PC-3 (cell line): ENCODE results near the gene HTR1D. TPM values are rescaled to one million over a fixed set of nuclear protein-coding genes. Genes with fewer than 3 reads are reported as not detected.
"Not testable (repeated sequence)": the region's sequence is repeated elsewhere in the genome, so short reads cannot be mapped to it uniquely, and the experiment has no call there.

ENCODE experiments used
- ATAC-seq: fragments of 200-7000 bp; cut with Tn5 transposase; 2 replicates; pipeline ENCODE4 v1.9.1; 2020; ENCODE audit warnings: mild to moderate bottlenecking, moderate library complexity
- BruUV-seq: library from RNA; stranded (reverse); fragments of 400-500 nt; replicated peaks from 2 replicates; lab custom pipeline; 2021; lab: Mats Ljungman, UMichigan
- CTCF ChIA-PET: fragments of 300-600 bp; sonication (Branson Sonifier 250); formaldehyde crosslinking; loops from one replicate; lab custom pipeline; 2022; ENCODE audit warnings: antibody characterized with exemption; lab: Charles Lee
- POLR2A ChIA-PET: fragments of 300-600 bp; sonication (Branson Sonifier 250); formaldehyde crosslinking; loops from one replicate; lab custom pipeline; 2022; ENCODE audit warnings: antibody characterized with exemption; ENCODE audit not compliant: unreplicated experiment; lab: Charles Lee
- DNase-seq: peaks from one replicate; pipeline ENCODE4 v3.0.0-alpha.2; 2015
- H2AFZ ChIP-seq: fragments of 300-600 bp; sonication (generic); 2 replicates; pipeline ENCODE4 v1.6.0; 2016; ENCODE audit warnings: antibody characterized with exemption, low read length
- H3F3A ChIP-seq: fragments of 300-600 bp; sonication (generic); one replicate; pipeline ENCODE4 v1.6.0; 2017; ENCODE audit warnings: antibody characterized with exemption, low read length, control low read depth, mild to moderate bottlenecking; ENCODE audit not compliant: unreplicated experiment
- H3K27ac ChIP-seq: fragments of 300-600 bp; sonication (generic); 2 replicates; pipeline ENCODE4 v1.5.1; 2016; ENCODE audit warnings: mild to moderate bottlenecking, low read length
- H3K27me3 ChIP-seq: fragments of 300-600 bp; sonication (generic); 2 replicates; pipeline ENCODE4 v1.6.1; 2016; ENCODE audit warnings: low read length, mixed read lengths
- H3K36me3 ChIP-seq: fragments of 300-600 bp; sonication (generic); 2 replicates; pipeline ENCODE4 v1.6.1; 2016; ENCODE audit warnings: low read depth, mixed run types, low read length, mixed read lengths
- H3K4me1 ChIP-seq: fragments of 300-600 bp; sonication (generic); 2 replicates; pipeline ENCODE4 v1.5.1; 2016; ENCODE audit warnings: low read length; ENCODE audit not compliant: insufficient read depth
- H3K4me2 ChIP-seq: fragments of 300-600 bp; sonication (generic); 2 replicates; pipeline ENCODE4 v1.6.0; 2016; ENCODE audit warnings: low read length
- H3K4me3 ChIP-seq: fragments of 300-600 bp; sonication (generic); 2 replicates; pipeline ENCODE4 v1.5.1; 2016; ENCODE audit warnings: mild to moderate bottlenecking, low read length, mixed read lengths
- H3K79me2 ChIP-seq: fragments of 300-600 bp; sonication (generic); 2 replicates; pipeline ENCODE4 v1.6.1; 2017; ENCODE audit warnings: low read length, mixed read lengths
- H3K9ac ChIP-seq: fragments of 300-600 bp; sonication (generic); 2 replicates; pipeline ENCODE4 v1.6.0; 2016; ENCODE audit warnings: mild to moderate bottlenecking, low read length
- H3K9me2 ChIP-seq: fragments of 300-600 bp; sonication (generic); replicated peaks from 2 replicates; pipeline ENCODE4 v1.6.1; 2016; ENCODE audit warnings: mixed run types, low read length, mixed read lengths
- H3K9me3 ChIP-seq: fragments of 300-600 bp; sonication (generic); 2 replicates; pipeline ENCODE4 v1.6.1; 2016; ENCODE audit warnings: low read length, mixed read lengths
- H4K20me1 ChIP-seq: fragments of 300-600 bp; sonication (generic); 2 replicates; pipeline ENCODE4 v1.6.1; 2016; ENCODE audit warnings: low read length, mixed read lengths
- CTCF ChIP-seq: fragments of 300-600 bp; sonication (generic); conservative IDR thresholded peaks from 2 replicates; pipeline ENCODE4 v1.5.1; 2017; ENCODE audit warnings: antibody characterized with exemption, low read depth, mild to moderate bottlenecking, low read length
- EZH2 ChIP-seq: fragments of 300-600 bp; sonication (generic); IDR thresholded peaks from one replicate; pipeline ENCODE4 v1.6.1; 2017; ENCODE audit warnings: antibody characterized with exemption, mild to moderate bottlenecking, low read length; ENCODE audit not compliant: unreplicated experiment
- EZH2phosphoT487 ChIP-seq: fragments of 300-600 bp; sonication (generic); IDR thresholded peaks from 2 replicates; pipeline ENCODE4 v1.6.1; 2018; ENCODE audit warnings: mild to moderate bottlenecking, antibody characterized with exemption, low read length, borderline replicate concordance
- intact Hi-C: fragments of 100-400 bp; cut with micrococcal nuclease; formaldehyde crosslinking; loops from 2 replicates; pipeline ENCODE4 v1.9.0; 2023
- total RNA-seq: library from RNA; depleted of rRNA; stranded (reverse); fragments of >200 nt; gene quantifications from 2 replicates; pipeline ENCODE4 v1.2.3, GENCODE V29; 2014

Gene HTR1D
- total RNA-seq, 1 experiment from 2014 or later, result 1.3 TPM

- Histone ChIP-seq H3K9me2 (no peaks in the 10 kb centered on the region), H3K79me2 (no peaks in the 10 kb centered on the region), H3K9me3 (no peaks in the 10 kb centered on the region), H2AFZ (no peak overlapping the region), H3K36me3 (0 out of 2 replicates have a peak, but pooled peaks cover 2% of the 10 kb centered on the region), H3K4me1 (peaks cover 58% of the 10 kb centered on the region), H3K27ac (peak overlapping the region; percentile 96), H3K9ac (0 out of 2 replicates have a peak overlapping the region, but pooled peaks have one; percentile 68), H4K20me1 (no peaks in the 10 kb centered on the region), H3K27me3 (no peaks in the 10 kb centered on the region), H3K4me3 (no peak overlapping the region), H3K4me2 (no peak overlapping the region), H3F3A (no peaks in the 10 kb centered on the region)
- DNase-seq, result no peak
- no peak for ATAC-seq
- BruUV-seq, result no TSS peak
- ChIA-PET POLR2A (no interaction called here), CTCF (no interaction called here)
- TF ChIP-seq CTCF (no peak), EZH2 (no peak), EZH2phosphoT487 (no peak)
- intact Hi-C loops, result no loop called here
Measured at GRCh38 chr1:23193391-23194118, 23.7 kb downstream of the HTR1D start.

GRCh38 chr1:23191199-23191598 is 26.1 kb downstream of the HTR1D start:
- ChIA-PET POLR2A (no interaction called here), CTCF (interaction anchor here (0.6 kb wide), 1 partner anchor 1992 kb away, joined by 3 read pairs; no protein-coding TSS in a partner anchor)
- no peak for TF ChIP-seq EZH2phosphoT487

GRCh38 chr1:23188936-23189452 is 28.3 kb downstream of the HTR1D start:
- CTCF ChIA-PET, intact Hi-C loops, POLR2A ChIA-PET, H3K79me2 ChIP-seq, H3K36me3 ChIP-seq, H3K9me2 ChIP-seq, H3F3A ChIP-seq, H4K20me1 ChIP-seq, BruUV-seq, H3K27me3 ChIP-seq, H3K9me3 ChIP-seq, H3K4me3 ChIP-seq: not testable (repeated sequence)
- ATAC-seq (peak; percentile 92), DNase-seq (peak; percentile 91)
- Histone ChIP-seq H3K4me2 (peak overlapping the region; percentile 49), H3K9ac (peak overlapping the region; percentile 61), H2AFZ (peak overlapping the region; percentile 10; the same call in 1 of the 2 replicates), H3K4me1 (peaks cover 31% of the 10 kb centered on the region), H3K27ac (peak overlapping the region; percentile 92)

More at GRCh38 chr1:23191199-23191598, 26.1 kb downstream of the HTR1D start:
- Histone ChIP-seq H3K4me2 (no peak overlapping the region), H3K27ac (no peak overlapping the region), H3K4me1 (peaks cover 51% of the 10 kb centered on the region), H3K9ac (no peak overlapping the region), H2AFZ (no peak overlapping the region), H3F3A (no peaks in the 10 kb centered on the region), H3K36me3 (0 out of 2 replicates have a peak, but pooled peaks cover 2% of the 10 kb centered on the region), H3K9me2 (no peaks in the 10 kb centered on the region), H3K27me3 (no peaks in the 10 kb centered on the region), H3K9me3 (no peaks in the 10 kb centered on the region), H4K20me1 (no peaks in the 10 kb centered on the region), H3K79me2 (no peaks in the 10 kb centered on the region), H3K4me3 (no peak overlapping the region)
- ATAC-seq (no peak), DNase-seq (no peak)
- BruUV-seq, result no TSS peak
- intact Hi-C loops, result no loop called here
